ENCODE results near the gene ACKR3.

ACKR3 gene

DNA sequence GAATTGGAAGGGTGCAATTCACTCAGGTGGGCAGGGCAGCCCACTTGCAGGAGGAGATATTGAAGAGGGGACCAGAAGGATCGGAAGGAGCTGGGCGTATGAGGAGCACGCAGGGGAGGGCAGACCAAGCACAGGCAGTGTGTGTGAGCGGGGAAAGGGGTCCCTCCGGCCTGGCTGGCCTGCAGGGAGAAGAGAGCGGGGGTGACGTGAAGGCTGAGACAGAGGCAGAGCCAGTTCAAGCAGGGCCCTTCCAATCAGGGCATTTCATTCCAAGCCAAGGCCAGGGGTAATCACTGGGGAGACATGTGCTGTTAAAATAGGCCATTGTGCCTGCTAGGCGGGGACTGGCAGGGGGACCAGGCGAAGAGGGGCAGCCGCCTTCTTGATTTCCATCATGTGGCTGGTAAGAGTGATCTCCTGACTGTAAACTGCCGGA lies 62.2 kb downstream of the ACKR3 start:
- no peak for DNase-seq
